GM23338 (cell line): ENCODE data around the gene SETDB2. TPM values are rescaled to one million over a fixed set of nuclear protein-coding genes. Genes with fewer than 3 reads are reported as not detected.
A peak's percentile ranks its signal among the peaks of the same experiment; 100 is the strongest.

Experiments
- ATAC-seq: fragments of 200-7000 bp; cut with Tn5 transposase; 3 replicates; pipeline ENCODE4 v1.9.1; 2020
- DNase-seq: peaks from one replicate; pipeline ENCODE4 v3.0.0-alpha.2; 2015; ENCODE audit warnings: low spot score
- H2AFZ ChIP-seq: fragments of 200-600 bp; sonication (generic); 2 replicates; pipeline ENCODE4 v1.8.0; 2016; ENCODE audit warnings: antibody characterized with exemption, mild to moderate bottlenecking, moderate library complexity
- H3F3A ChIP-seq: fragments of 200-600 bp; sonication (generic); replicated peaks from 2 replicates; pipeline ENCODE4 v1.8.0; 2017; ENCODE audit warnings: antibody characterized with exemption, mixed run types, low read depth
- H3K27ac ChIP-seq: fragments of 200-600 bp; sonication (generic); 2 replicates; pipeline ENCODE4 v1.6.1; 2016; ENCODE audit warnings: low read depth
- H3K27me3 ChIP-seq: fragments of 200-600 bp; sonication (generic); 2 replicates; pipeline ENCODE4 v1.8.0; 2016; ENCODE audit warnings: mild to moderate bottlenecking, mixed run types, moderate library complexity; ENCODE audit not compliant: insufficient read depth
- H3K36me3 ChIP-seq: fragments of 200-600 bp; sonication (generic); 2 replicates; pipeline ENCODE4 v1.8.0; 2016; ENCODE audit warnings: mild to moderate bottlenecking; ENCODE audit not compliant: insufficient read depth
- H3K4me1 ChIP-seq: fragments of 200-600 bp; sonication (generic); 2 replicates; pipeline ENCODE4 v1.8.0; 2016; ENCODE audit warnings: mild to moderate bottlenecking, moderate library complexity; ENCODE audit not compliant: insufficient read depth
- H3K4me2 ChIP-seq: fragments of 200-600 bp; sonication (generic); 2 replicates; pipeline ENCODE4 v1.7.1; 2017; ENCODE audit warnings: mixed run types
- H3K4me3 ChIP-seq: fragments of 200-600 bp; sonication (generic); 2 replicates; pipeline ENCODE4 v1.6.1; 2016; ENCODE audit warnings: mixed run types
- H3K79me2 ChIP-seq: fragments of 200-600 bp; sonication (generic); replicated peaks from 2 replicates; pipeline ENCODE4 v1.8.0; 2017; ENCODE audit warnings: mild to moderate bottlenecking; ENCODE audit not compliant: insufficient read depth
- H3K9me2 ChIP-seq: fragments of 200-600 bp; sonication (generic); 2 replicates; pipeline ENCODE4 v1.8.0; 2017; ENCODE audit not compliant: insufficient read depth
- H4K20me1 ChIP-seq: fragments of 200-600 bp; sonication (generic); replicated peaks from 2 replicates; pipeline ENCODE4 v1.8.0; 2017; ENCODE audit warnings: mild to moderate bottlenecking; ENCODE audit not compliant: insufficient read depth
- H3K27ac Mint-ChIP-seq: 2 replicates; pipeline ENCODE4 v1.8.0; 2020; ENCODE audit warnings: inconsistent platforms, mild to moderate bottlenecking, moderate library complexity, mixed read lengths
- H3K27me3 Mint-ChIP-seq: 3 replicates; pipeline ENCODE4 v1.8.0; 2022; ENCODE audit warnings: low read depth, mild to moderate bottlenecking, moderate library complexity, mixed read lengths, inconsistent platforms; ENCODE audit not compliant: insufficient read depth, poor library complexity
- H3K36me3 Mint-ChIP-seq: 3 replicates; pipeline ENCODE4 v1.8.0; 2021; ENCODE audit warnings: low read depth, mild to moderate bottlenecking, inconsistent platforms, moderate library complexity, mixed read lengths
- H3K4me1 Mint-ChIP-seq: 3 replicates; pipeline ENCODE4 v1.8.0; 2020; ENCODE audit warnings: mild to moderate bottlenecking, inconsistent platforms, mixed read lengths
- H3K4me3 Mint-ChIP-seq: 3 replicates; pipeline ENCODE4 v1.8.0; 2021; ENCODE audit warnings: moderate library complexity, mild to moderate bottlenecking, inconsistent platforms, mixed read lengths
- H3K9me3 Mint-ChIP-seq: 3 replicates; pipeline ENCODE4 v1.8.0; 2020; ENCODE audit warnings: moderate library complexity, mild to moderate bottlenecking, inconsistent platforms, mixed read lengths
- ETS1 ChIP-seq: IDR thresholded peaks from 2 replicates; pipeline ENCODE4 v1.6.1; 2016; ENCODE audit warnings: antibody characterized with exemption
- EZH2 ChIP-seq: fragments of 200-600 bp; sonication (generic); IDR thresholded peaks from one replicate; pipeline ENCODE4 v1.8.0; 2017; ENCODE audit warnings: antibody characterized with exemption, mild to moderate bottlenecking, low read depth; ENCODE audit not compliant: unreplicated experiment
- EZH2phosphoT487 ChIP-seq: fragments of 200-600 bp; sonication (generic); IDR thresholded peaks from one replicate; pipeline ENCODE4 v1.8.1; 2018; ENCODE audit warnings: antibody characterized with exemption; ENCODE audit not compliant: unreplicated experiment
- JUNB ChIP-seq: IDR thresholded peaks from one replicate; pipeline ENCODE4 v1.6.1; 2016; ENCODE audit warnings: antibody characterized with exemption; ENCODE audit not compliant: unreplicated experiment
- NANOG ChIP-seq: IDR thresholded peaks from 2 replicates; pipeline ENCODE4 v1.6.1; 2016; ENCODE audit warnings: antibody characterized with exemption, borderline replicate concordance
- STAT1 ChIP-seq: IDR thresholded peaks from one replicate; pipeline ENCODE4 v1.6.1; 2016; ENCODE audit warnings: antibody characterized with exemption; ENCODE audit not compliant: unreplicated experiment
- ZNF114 ChIP-seq: fragments of 250-450 bp; sonication (Bioruptor Pico); IDR thresholded peaks from 2 replicates; pipeline ENCODE4 v1.5.0; 2020; ENCODE audit warnings: mild to moderate bottlenecking, moderate library complexity
- ZNF331 ChIP-seq: fragments of 250-450 bp; sonication (Bioruptor Pico); IDR thresholded peaks from 2 replicates; pipeline ENCODE4 v1.5.0; 2020; ENCODE audit warnings: low read depth, mild to moderate bottlenecking, moderate library complexity
- ZNF462 ChIP-seq: fragments of 250-450 bp; sonication (Bioruptor Pico); IDR thresholded peaks from 2 replicates; pipeline ENCODE4 v1.5.0; 2020; ENCODE audit warnings: mild to moderate bottlenecking, moderate library complexity
- polyA plus RNA-seq: library from polyadenylated mRNA; unstranded; fragments of >200 nt; fragmentation: Nextera tagmentation; extraction: Ambion mirVana; gene quantifications from 2 replicates; pipeline ENCODE4 v1.2.1, GENCODE V29; 2016
- total RNA-seq: library from RNA; depleted of rRNA; stranded (reverse); fragments of >200 nt; shearing (Covaris generic); gene quantifications from 2 replicates; pipeline ENCODE4 v1.2.3, GENCODE V29; 2014
- TF ChIP-seq, protein P1 (sequence below): IDR thresholded peaks from one replicate; pipeline ENCODE4 v1.6.1; 2018; ENCODE audit warnings: antibody characterized with exemption; ENCODE audit not compliant: unreplicated experiment

The SETDB2 gene
- total and polyA plus RNA-seq, 2 experiments from 2014 or later = 4.6 to 5.8 TPM

DNA sequence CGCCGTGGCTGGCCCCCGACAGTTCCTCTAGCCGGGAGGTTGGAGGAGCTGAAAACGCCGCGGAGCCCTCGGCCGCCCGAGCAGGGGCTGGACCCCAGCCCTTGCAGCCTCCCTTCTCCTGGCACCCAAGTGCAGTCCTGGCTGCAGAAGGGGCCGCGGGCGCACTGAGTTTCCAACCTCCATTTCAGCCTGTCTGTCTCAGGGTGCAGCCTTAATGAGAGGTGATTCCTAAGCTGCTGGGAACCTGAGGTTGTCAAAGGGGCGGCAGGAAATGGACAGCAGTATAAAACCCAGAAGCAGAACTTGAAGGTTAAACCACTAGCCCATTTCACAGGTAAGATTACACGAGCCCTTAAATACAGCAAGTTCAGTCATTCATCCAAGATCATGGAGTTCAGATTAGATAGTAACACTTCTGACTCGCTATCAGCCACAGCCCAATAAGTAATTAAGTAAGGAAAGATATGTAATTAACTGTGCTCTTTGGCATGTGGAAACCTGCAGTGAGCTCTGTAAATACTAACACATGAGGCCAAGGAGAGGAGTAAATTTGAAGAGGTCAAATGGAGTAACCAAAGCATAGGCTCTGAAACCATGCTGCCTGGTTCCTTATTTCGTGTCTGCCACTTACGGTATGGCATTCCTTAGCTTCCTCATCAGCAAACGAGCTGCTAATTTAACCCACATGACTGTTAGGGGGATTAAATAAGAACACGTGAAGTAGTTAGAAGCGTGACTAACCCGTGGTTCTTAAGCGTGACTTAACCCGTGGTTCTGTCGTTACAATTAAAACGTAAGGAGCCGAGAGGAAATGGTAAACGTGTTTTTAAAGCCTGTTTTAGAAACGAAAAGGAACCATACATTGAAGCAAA lies 686 bp downstream of the SETDB2 start:
- DNase-seq (peak; percentile 39), ATAC-seq (no peak; the same call in 1 of the 3 replicates)
- H3K27me3 ChIP-seq = no peaks in the 10 kb centered on the region
- Mint-ChIP-seq H3K4me3 (peak overlapping the region; percentile 97), H3K9me3 (no peaks in the 10 kb centered on the region), H3K27ac (peak overlapping the region; percentile 30), H3K4me1 (peaks cover 8% of the 10 kb centered on the region; the same call in 2 of the 3 replicates), H3K27me3 (peaks cover 6% of the 10 kb centered on the region), H3K36me3 (no peaks in the 10 kb centered on the region)
- H3K27ac ChIP-seq = peak overlapping the region; percentile 81
- H2AFZ ChIP-seq = peak overlapping the region; percentile 74
- no peaks in the 10 kb centered on the region for H4K20me1 ChIP-seq
- peak overlapping the region; percentile 76 for H3K4me3 ChIP-seq
- H3K9me2 ChIP-seq = no peaks in the 10 kb centered on the region
- TF ChIP-seq ZNF462 (CRISPR knock-in tag) = no peak
- no peaks in the 10 kb centered on the region for H3K36me3 ChIP-seq
- H3K4me1 ChIP-seq = no peaks in the 10 kb centered on the region
- H3F3A ChIP-seq = 0 out of 2 replicates have a peak, but pooled peaks cover 3% of the 10 kb centered on the region
- H3K4me2 ChIP-seq = peak overlapping the region; percentile 84
- H3K79me2 ChIP-seq = no peaks in the 10 kb centered on the region; the same call in 1 of the 2 replicates

- Histone ChIP-seq H2AFZ (no peak overlapping the region), H3K27me3 (no peaks in the 10 kb centered on the region), H4K20me1 (no peaks in the 10 kb centered on the region), H3K9me2 (no peaks in the 10 kb centered on the region), H3F3A (0 out of 2 replicates have a peak, but pooled peaks cover 3% of the 10 kb centered on the region), H3K36me3 (no peaks in the 10 kb centered on the region), H3K4me2 (no peak overlapping the region), H3K27ac (no peak overlapping the region), H3K4me3 (no peak overlapping the region), H3K4me1 (no peaks in the 10 kb centered on the region), H3K79me2 (no peaks in the 10 kb centered on the region; the same call in 1 of the 2 replicates)
- no peak for ATAC-seq
- no peak for DNase-seq
- Mint-ChIP-seq H3K4me3 (no peak overlapping the region; the same call in 2 of the 3 replicates), H3K4me1 (peaks cover 8% of the 10 kb centered on the region; the same call in 2 of the 3 replicates), H3K9me3 (no peaks in the 10 kb centered on the region), H3K36me3 (no peaks in the 10 kb centered on the region), H3K27me3 (peaks cover 6% of the 10 kb centered on the region), H3K27ac (no peak overlapping the region)
- TF ChIP-seq JUNB = no peak
- no peak for TF ChIP-seq NANOG
- TF ChIP-seq ZNF331 (CRISPR knock-in tag) = no peak
- TF ChIP-seq EZH2phosphoT487 = no peak
- no peak for TF ChIP-seq EZH2
- TF ChIP-seq, protein P1, sequence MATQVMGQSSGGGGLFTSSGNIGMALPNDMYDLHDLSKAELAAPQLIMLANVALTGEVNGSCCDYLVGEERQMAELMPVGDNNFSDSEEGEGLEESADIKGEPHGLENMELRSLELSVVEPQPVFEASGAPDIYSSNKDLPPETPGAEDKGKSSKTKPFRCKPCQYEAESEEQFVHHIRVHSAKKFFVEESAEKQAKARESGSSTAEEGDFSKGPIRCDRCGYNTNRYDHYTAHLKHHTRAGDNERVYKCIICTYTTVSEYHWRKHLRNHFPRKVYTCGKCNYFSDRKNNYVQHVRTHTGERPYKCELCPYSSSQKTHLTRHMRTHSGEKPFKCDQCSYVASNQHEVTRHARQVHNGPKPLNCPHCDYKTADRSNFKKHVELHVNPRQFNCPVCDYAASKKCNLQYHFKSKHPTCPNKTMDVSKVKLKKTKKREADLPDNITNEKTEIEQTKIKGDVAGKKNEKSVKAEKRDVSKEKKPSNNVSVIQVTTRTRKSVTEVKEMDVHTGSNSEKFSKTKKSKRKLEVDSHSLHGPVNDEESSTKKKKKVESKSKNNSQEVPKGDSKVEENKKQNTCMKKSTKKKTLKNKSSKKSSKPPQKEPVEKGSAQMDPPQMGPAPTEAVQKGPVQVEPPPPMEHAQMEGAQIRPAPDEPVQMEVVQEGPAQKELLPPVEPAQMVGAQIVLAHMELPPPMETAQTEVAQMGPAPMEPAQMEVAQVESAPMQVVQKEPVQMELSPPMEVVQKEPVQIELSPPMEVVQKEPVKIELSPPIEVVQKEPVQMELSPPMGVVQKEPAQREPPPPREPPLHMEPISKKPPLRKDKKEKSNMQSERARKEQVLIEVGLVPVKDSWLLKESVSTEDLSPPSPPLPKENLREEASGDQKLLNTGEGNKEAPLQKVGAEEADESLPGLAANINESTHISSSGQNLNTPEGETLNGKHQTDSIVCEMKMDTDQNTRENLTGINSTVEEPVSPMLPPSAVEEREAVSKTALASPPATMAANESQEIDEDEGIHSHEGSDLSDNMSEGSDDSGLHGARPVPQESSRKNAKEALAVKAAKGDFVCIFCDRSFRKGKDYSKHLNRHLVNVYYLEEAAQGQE = no peak
- TF ChIP-seq ZNF114 (CRISPR knock-in tag) = no peak
- TF ChIP-seq STAT1 = no peak
- TF ChIP-seq ETS1 = no peak
Measured at GRCh38 chr13:49446473-49446872, 2.4 kb downstream of the SETDB2 start.
